Dendritic cell treated with granulocyte-macrophage colony-stimulating factor and Interleukin-4, amounts not matched to agents 40 ng/mL and 50 ng/mL, for 4 days (primary cell): ENCODE results near the gene NPFF.
A peak's percentile ranks its signal among the peaks of the same experiment; 100 is the strongest.
"Not testable (repeated sequence)": the region's sequence is repeated elsewhere in the genome, so short reads cannot be mapped to it uniquely, and the experiment has no call there.

Experiments used
- H3K27ac Mint-ChIP-seq: one replicate; pipeline ENCODE4 v1.8.0; 2022; ENCODE audit warnings: mild to moderate bottlenecking, mixed read lengths
- H3K27me3 Mint-ChIP-seq: one replicate; pipeline ENCODE4 v1.8.0; 2022; ENCODE audit warnings: mild to moderate bottlenecking, mixed read lengths
- H3K36me3 Mint-ChIP-seq: one replicate; pipeline ENCODE4 v1.8.0; 2022; ENCODE audit warnings: low read depth, mixed read lengths
- H3K4me1 Mint-ChIP-seq: one replicate; pipeline ENCODE4 v1.8.0; 2022; ENCODE audit warnings: low read depth, mixed read lengths
- H3K4me3 Mint-ChIP-seq: one replicate; pipeline ENCODE4 v1.8.0; 2022; ENCODE audit warnings: mild to moderate bottlenecking, moderate library complexity, mixed read lengths
- H3K9me3 Mint-ChIP-seq: one replicate; pipeline ENCODE4 v1.8.0; 2022; ENCODE audit warnings: mixed read lengths
- intact Hi-C: fragments of 100-400 bp; cut with micrococcal nuclease; formaldehyde crosslinking; loops from one replicate; pipeline ENCODE4 v1.15.0; 2022

NPFF gene, protein sequence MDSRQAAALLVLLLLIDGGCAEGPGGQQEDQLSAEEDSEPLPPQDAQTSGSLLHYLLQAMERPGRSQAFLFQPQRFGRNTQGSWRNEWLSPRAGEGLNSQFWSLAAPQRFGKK

DNA sequence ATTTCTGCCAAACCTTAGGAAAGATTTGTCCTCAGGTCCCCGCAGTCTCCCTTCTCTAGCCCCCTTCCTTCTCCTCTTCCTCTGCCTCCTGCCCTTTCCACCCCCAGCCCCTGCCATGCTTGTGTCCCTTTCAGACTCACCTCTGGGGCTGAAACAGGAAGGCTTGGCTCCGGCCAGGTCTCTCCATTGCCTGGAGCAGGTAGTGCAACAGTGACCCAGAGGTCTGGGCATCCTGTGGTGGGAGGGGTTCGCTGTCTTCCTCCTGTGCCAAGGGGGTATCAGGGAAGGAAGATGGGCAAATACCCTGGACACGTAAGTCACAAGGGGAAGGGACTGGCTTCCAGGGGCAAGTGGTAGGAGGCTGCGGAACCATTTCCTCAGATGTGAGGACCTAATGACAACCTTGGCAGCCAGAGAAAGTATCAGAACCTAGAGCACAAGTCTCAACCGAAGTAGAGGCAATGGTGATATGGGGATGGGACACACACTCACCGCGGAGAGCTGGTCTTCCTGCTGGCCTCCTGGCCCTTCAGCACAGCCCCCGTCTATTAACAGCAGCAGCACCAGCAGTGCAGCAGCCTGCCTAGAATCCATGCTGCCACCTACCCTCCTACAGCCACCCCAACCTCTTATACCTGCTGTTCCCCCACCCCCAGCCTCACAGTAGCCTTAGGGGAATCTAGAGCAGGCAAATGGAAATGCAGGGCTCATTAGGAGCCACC is at the start of gene NPFF:
Gene NPFF, minus strand, starts transcription at position 604 of the 722 bp plus-strand sequence. Its CDS starts 10 bp downstream, at position 594.
- peaks cover 36% of the 10 kb centered on the region for H3K4me1 Mint-ChIP-seq
- H3K36me3 Mint-ChIP-seq, result peaks cover 83% of the 10 kb centered on the region
- H3K27me3 Mint-ChIP-seq, result no peaks in the 10 kb centered on the region
- H3K9me3 Mint-ChIP-seq, result no peaks in the 10 kb centered on the region
- H3K4me3 Mint-ChIP-seq, result no peak within 1 kb of the TSS
- intact Hi-C loops, result loop anchor here (5.0 kb wide), 1 partner anchor 40 kb away; no protein-coding TSS in a partner anchor
- H3K27ac Mint-ChIP-seq, result no peak within 1 kb of the TSS

DNA sequence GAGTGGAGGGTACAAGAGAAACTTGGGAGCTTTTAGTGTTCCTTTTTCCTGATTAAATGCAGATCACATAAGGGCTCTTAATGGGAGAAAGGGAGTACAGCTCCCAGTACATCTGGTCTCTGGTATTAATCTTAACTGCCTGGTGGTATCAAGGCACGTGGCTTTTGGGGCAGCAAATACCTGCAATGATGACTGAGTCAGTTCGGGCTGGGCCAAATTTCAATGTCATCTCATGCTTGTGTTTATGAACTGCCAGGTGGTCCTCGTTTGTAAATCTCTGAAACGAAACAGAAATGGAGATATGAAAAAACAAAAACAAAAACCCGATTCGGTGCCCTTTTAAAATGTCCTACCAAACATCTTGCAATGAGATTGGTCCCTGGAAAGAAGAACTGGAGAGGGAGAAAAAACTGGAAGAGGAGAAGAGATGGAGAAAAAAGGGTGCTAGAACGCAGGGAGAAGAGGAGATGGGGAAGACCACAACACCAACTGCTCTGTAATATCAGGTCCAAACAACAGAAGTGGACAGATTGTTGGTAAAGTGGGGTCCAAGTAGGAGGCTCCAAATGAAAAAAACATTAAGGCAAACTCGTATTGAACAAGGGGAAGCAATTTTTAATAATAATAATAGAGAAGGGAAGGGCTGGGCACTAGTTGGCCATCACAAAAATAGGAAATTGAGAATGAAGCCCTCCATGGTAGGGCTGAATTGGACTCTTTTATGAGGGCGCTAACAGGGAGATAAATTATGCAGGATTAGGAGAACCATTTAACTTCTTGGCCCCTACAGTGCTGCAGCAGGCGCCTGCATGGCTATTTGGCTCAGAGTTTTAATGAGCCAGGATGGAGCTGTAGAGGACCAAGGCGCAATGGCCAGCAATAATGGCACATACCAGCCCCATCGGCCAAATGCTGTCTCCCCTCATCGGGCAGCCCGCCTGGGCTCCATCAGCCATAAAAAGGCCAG is 45.4 kb upstream of the NPFF start:
- Mint-ChIP-seq H3K9me3 (no peaks in the 10 kb centered on the region), H3K27ac (no peak overlapping the region), H3K4me1 (no peaks in the 10 kb centered on the region), H3K36me3 (peaks cover 80% of the 10 kb centered on the region), H3K4me3 (no peak overlapping the region), H3K27me3 (no peaks in the 10 kb centered on the region)
- intact Hi-C loops, result no loop called here

DNA sequence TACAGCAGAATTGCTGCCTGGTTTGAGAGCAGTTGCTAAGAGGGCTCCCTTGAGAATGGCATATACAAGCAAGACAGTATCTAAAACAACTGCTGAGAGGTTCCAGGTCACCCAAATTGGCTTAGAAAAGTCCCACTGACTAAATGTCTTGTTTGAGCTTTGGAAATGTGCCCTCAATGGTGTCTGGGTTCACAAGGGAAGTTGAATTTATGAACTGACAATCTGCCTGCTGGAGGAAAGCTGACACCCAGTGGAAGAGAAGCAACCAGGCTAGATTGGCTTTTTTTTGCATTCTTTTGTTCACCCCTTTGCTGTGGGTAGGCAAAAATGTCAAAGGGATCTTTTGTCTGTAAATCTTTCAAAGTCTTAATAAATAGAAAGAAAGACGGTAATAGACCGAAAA is 44.6 kb upstream of the NPFF start:
- H3K27ac Mint-ChIP-seq, result no peak overlapping the region
- peaks cover 88% of the 10 kb centered on the region for H3K36me3 Mint-ChIP-seq
- no peaks in the 10 kb centered on the region for H3K27me3 Mint-ChIP-seq
- no peak overlapping the region for H3K4me3 Mint-ChIP-seq
- H3K4me1 Mint-ChIP-seq, result no peaks in the 10 kb centered on the region
- no peaks in the 10 kb centered on the region for H3K9me3 Mint-ChIP-seq
- intact Hi-C loops, result no loop called here

DNA sequence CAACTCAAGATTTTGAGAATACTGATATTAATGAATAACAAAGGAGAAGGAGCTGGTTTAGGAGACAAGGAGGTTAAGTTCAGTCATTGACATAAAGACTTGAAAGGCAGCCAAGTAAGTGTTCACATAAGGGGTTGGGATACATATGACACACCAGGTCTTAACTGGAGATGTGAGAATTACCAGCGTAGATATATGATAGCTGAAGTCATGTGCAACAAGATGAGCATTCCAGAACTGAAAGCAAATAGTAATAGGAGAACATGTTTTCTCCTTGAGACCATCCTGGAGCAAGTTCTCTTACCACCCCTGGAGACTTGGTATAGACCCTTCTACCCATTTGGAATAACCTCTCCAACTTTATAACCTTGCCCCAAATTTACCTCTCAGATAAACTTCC is 43.3 kb upstream of the NPFF start:
- Mint-ChIP-seq H3K36me3 (peaks cover 96% of the 10 kb centered on the region), H3K27me3 (no peaks in the 10 kb centered on the region), H3K9me3 (no peaks in the 10 kb centered on the region), H3K4me1 (no peaks in the 10 kb centered on the region), H3K27ac (no peak overlapping the region), H3K4me3 (no peak overlapping the region)
- intact Hi-C loops, result no loop called here

DNA sequence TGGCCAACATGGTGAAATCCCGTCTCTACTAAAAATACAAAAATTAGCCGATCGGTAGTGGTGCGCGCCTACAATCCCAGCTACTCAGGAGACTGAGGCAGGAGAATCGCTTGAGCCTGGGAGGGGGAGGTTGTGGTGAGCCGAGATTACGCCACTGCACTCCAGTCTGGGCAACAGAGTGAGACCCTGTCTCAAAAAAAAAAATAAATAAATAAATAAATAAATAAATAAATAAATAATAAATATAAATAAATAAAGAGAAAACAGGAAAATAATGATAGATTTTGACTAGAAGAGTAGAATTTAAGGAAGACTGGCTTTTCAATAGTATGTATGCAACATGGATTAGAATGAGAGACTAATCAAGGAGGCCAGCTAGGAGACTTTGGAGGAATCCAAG is 42.8 kb upstream of the NPFF start:
- intact Hi-C loops, H3K27me3 Mint-ChIP-seq, H3K27ac Mint-ChIP-seq, H3K4me3 Mint-ChIP-seq, H3K4me1 Mint-ChIP-seq, H3K9me3 Mint-ChIP-seq: not testable (repeated sequence)
- H3K36me3 Mint-ChIP-seq, result peaks cover 96% of the 10 kb centered on the region

DNA sequence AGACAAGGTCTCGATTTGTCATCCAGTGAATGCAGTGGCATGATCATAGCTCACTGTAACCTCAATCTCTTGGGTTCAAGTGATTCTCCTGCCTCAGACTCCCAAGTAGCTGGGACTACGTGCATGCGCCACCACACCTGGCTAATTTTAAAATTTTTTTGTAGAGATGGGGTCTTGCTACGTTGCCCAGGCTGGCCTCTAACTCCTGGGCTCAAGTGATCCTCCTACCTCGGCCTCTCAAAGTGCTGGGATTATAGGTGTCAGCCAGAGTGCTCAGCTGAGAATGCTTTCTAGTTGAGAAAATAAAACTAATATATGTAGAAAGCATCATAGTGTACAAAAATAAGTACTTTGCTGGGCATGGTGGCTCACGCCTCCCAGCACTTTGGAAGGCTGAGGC is 41.1 kb upstream of the NPFF start:
- H3K27me3 Mint-ChIP-seq, intact Hi-C loops, H3K9me3 Mint-ChIP-seq, H3K4me1 Mint-ChIP-seq, H3K27ac Mint-ChIP-seq, H3K4me3 Mint-ChIP-seq: not testable (repeated sequence)
- peaks cover 94% of the 10 kb centered on the region for H3K36me3 Mint-ChIP-seq

DNA sequence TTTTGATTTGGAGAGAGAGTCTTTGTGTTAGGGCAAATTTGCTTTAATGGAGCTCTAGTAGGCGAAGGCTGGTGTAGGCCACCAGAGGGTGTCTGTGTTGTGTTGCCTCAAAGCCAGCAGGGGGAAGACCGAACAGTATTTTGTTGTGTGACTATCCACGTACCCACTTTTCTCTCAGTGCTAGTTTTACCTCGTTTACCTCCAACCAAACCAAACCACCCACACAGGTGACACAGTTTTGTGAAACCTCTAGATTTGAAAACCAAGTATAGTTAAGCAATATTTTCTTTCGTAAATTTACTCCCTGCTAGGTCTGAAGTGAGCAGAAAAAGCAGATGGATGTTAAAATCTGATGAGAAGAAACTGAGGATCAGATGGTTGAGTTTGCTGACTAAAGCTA is 36.3 kb upstream of the NPFF start:
- peaks cover 87% of the 10 kb centered on the region for H3K36me3 Mint-ChIP-seq
- no peak overlapping the region for H3K27ac Mint-ChIP-seq
- intact Hi-C loops, result loop anchor here (2.0 to 5.0 kb wide), 2 partner anchors 39 to 133 kb away; partner anchors contain the start of gene ATP5MC2
- H3K9me3 Mint-ChIP-seq, result no peaks in the 10 kb centered on the region
- H3K4me3 Mint-ChIP-seq, result no peak overlapping the region
- peaks cover 4% of the 10 kb centered on the region for H3K4me1 Mint-ChIP-seq
- no peaks in the 10 kb centered on the region for H3K27me3 Mint-ChIP-seq

DNA sequence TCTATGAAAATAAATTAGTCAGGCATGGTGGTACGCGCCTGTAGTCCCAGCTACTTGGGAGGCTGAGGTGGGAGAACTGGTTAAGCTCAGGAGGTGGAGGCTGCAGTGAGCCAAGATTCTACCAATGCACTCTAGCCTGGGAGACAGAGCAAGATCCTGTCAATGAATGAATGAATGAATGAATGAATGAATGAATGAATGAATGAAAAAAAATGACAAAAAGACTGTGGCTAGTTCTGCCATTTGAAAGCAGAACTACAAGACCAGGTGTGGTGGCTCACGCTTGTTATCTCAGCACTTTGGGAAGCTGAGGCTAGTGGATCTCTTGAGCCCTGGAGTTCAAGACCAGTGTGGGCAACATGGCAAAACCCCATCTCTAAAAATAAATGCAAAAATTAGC is 32.2 kb upstream of the NPFF start:
- intact Hi-C loops, result no loop called here
- Mint-ChIP-seq H3K9me3 (no peaks in the 10 kb centered on the region), H3K27ac (no peak overlapping the region), H3K4me3 (no peak overlapping the region), H3K4me1 (peaks cover 20% of the 10 kb centered on the region), H3K27me3 (no peaks in the 10 kb centered on the region), H3K36me3 (peaks cover 85% of the 10 kb centered on the region)

DNA sequence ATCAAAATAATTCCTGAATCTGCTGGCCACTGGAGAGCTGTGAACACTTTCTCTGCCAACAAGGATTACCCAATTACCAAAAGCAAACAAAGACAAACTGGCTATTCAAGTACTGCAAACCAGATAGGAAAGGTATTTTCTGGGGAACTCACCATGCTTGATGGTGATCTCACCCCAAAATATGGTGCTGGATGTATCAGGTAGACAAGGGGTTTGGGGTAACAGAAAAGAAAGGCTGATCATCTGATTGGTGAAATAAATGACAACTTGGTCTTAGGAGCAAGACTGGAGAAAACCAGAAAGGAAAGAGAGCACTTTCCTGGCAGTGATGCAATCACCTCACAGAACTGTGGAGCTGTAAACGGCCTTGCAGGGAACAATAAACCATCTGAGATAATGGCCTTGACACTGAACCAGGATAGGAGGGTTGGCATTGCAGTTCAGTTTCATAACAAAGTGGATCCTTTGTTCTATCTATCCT is 31.0 kb upstream of the NPFF start:
- peaks cover 26% of the 10 kb centered on the region for H3K4me1 Mint-ChIP-seq
- no peaks in the 10 kb centered on the region for H3K27me3 Mint-ChIP-seq
- intact Hi-C loops, result no loop called here
- H3K36me3 Mint-ChIP-seq, result peaks cover 85% of the 10 kb centered on the region
- H3K4me3 Mint-ChIP-seq, result no peak overlapping the region
- H3K9me3 Mint-ChIP-seq, result no peaks in the 10 kb centered on the region
- H3K27ac Mint-ChIP-seq, result no peak overlapping the region

DNA sequence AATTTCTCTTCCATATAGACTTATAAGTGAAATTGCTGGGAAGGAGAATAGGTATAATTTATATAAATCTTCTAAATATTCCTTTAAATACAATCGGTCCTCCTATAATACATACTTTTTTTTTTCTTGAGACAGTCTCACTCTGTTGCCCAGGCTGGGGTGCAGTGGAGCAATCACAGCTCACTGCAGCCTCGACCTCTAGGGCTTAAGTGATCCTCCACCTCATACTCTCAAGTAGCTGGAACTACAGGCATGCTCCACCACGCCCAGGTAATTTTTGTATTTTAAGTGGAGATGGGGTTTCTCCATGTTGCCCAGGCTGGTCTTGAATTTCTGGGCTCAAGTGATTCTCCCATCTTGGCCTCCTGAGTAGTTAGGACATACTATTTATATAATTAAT is 29.7 kb upstream of the NPFF start:
- intact Hi-C loops, result no loop called here
- H3K4me3 Mint-ChIP-seq, result no peak overlapping the region
- H3K4me1 Mint-ChIP-seq, result peaks cover 37% of the 10 kb centered on the region
- no peak overlapping the region for H3K27ac Mint-ChIP-seq
- no peaks in the 10 kb centered on the region for H3K9me3 Mint-ChIP-seq
- H3K27me3 Mint-ChIP-seq, result no peaks in the 10 kb centered on the region
- peaks cover 85% of the 10 kb centered on the region for H3K36me3 Mint-ChIP-seq

DNA sequence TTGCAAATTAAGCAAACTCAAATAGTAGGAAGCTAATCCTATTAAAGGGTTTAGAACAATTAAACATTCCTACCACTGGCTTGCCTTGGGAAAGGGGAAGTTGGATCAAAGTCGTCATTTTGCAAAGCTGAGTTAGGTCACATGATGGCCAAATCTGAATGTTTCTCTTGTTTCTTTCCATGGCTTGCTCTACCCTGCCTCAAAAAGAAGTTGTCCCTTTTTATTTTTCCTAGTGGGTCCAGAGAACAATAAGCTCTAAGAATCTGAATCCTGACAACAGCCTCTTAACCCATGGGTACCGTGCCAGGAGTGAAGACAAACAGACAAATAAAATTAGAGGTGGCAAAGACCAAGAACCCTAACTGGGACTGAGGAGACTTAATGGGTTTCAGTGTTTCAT is 26.2 kb upstream of the NPFF start:
- Mint-ChIP-seq H3K4me3 (no peak overlapping the region), H3K27ac (peak overlapping the region; percentile 81), H3K9me3 (no peaks in the 10 kb centered on the region), H3K36me3 (peaks cover 87% of the 10 kb centered on the region), H3K4me1 (peaks cover 37% of the 10 kb centered on the region), H3K27me3 (no peaks in the 10 kb centered on the region)
- intact Hi-C loops, result no loop called here

DNA sequence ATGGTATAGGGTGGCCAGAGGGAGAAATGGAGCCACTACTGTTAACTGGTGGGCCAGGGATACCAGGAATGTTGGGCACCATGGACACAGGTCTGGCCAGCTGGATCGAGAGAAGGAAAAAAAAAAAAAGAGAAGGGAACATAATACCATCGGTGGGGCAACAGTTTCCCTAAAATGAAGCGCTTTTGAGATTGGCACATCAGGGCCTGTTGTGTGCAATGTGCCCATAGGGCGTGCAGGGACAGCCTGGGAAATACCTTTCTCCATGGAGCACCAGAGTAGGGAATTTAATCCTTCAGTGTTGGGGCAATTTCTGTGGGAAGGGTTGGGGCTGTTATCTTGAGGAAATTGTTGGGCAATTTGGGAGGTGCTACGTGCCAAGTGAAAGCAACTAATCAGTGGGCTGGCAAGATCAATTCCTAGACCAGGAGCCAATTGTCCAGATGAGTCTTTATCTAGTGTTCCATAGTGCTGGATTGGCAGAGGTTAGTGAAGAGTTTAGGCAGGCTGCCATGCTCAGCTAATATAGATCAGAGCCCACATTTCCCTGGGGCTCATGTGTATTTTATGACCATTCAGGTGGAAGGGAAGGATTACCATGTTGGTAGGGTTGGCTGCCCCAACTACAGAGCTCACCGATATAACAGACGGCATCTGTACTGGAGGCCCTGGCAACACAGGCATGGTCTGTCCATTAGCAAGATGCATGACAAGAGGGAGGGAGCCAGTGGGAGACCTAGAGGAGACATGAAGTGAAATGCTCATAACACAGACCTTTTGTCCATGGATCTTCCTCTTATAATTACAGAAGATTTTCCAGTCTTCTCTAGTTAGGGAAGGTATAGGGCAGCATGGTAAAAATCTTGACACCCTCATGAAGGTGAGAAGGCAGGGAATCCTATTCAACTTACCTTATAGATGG is 25.5 kb upstream of the NPFF start:
- H3K9me3 Mint-ChIP-seq, result no peaks in the 10 kb centered on the region
- peaks cover 93% of the 10 kb centered on the region for H3K36me3 Mint-ChIP-seq
- no peaks in the 10 kb centered on the region for H3K27me3 Mint-ChIP-seq
- H3K27ac Mint-ChIP-seq, result peak overlapping the region; percentile 81
- intact Hi-C loops, result no loop called here
- peaks cover 37% of the 10 kb centered on the region for H3K4me1 Mint-ChIP-seq
- no peak overlapping the region for H3K4me3 Mint-ChIP-seq

DNA sequence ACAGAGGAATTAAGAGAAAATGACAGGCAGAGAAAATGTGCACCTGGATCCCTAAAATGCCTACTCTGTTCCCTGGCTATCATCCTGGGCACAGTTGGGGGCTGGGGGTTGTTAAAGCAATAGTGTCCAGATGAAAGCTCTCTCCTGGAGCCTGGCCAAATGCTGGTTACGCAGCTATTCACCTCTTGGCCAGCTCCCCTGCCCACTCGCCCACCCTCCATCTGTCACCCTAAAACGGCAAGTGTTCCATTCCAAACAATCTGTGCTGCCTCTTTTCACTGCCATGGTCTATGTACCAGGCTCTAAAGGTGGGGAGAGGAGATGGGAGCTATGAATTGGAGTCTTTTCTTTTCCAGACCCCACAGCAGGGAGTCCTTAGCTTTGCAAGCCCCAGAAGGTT is 24.7 kb upstream of the NPFF start:
- intact Hi-C loops, result no loop called here
- H3K4me1 Mint-ChIP-seq, result peaks cover 37% of the 10 kb centered on the region
- H3K27me3 Mint-ChIP-seq, result no peaks in the 10 kb centered on the region
- peak overlapping the region; percentile 81 for H3K27ac Mint-ChIP-seq
- no peak overlapping the region for H3K4me3 Mint-ChIP-seq
- H3K9me3 Mint-ChIP-seq, result no peaks in the 10 kb centered on the region
- H3K36me3 Mint-ChIP-seq, result peaks cover 93% of the 10 kb centered on the region
